CD4-positive, alpha-beta T cell treated with Interleukin-15 for 1 hour (primary cell): ENCODE data around the gene DPP6.

Experiments
- DNase-seq: peaks from one replicate; pipeline ENCODE4 v3.0.0-alpha.2; 2020

The DPP6 gene

GRCh38 chr7:154871928-154872750 is 819.9 kb downstream of the DPP6 start:
- no peak for DNase-seq

- no peak for DNase-seq
Observed at GRCh38 chr7:154872811-154873499, 820.8 kb downstream of the DPP6 start.

GRCh38 chr7:154873500-154874121 is 821.4 kb downstream of the DPP6 start:
- no peak for DNase-seq

- no peak for DNase-seq
Observed at GRCh38 chr7:154874409-154875113, 822.4 kb downstream of the DPP6 start.

- DNase-seq = no peak
Observed at GRCh38 chr7:154875297-154875696, 823.1 kb downstream of the DPP6 start.

GRCh38 chr7:154876516-154876915 is 824.3 kb downstream of the DPP6 start:
- DNase-seq = no peak

GRCh38 chr7:154877031-154877430 is 824.8 kb downstream of the DPP6 start:
- DNase-seq = no peak

GRCh38 chr7:154879629-154880028 is 827.4 kb downstream of the DPP6 start:
- no peak for DNase-seq

- no peak for DNase-seq
Observed at GRCh38 chr7:154880513-154880912, 828.3 kb downstream of the DPP6 start.

GRCh38 chr7:154881026-154881425 is 828.8 kb downstream of the DPP6 start:
- no peak for DNase-seq

GRCh38 chr7:154881526-154881925 is 829.3 kb downstream of the DPP6 start:
- no peak for DNase-seq

GRCh38 chr7:154882931-154883474 is 830.8 kb downstream of the DPP6 start:
- DNase-seq = no peak

GRCh38 chr7:154884348-154884920 is 832.2 kb downstream of the DPP6 start:
- no peak for DNase-seq

- DNase-seq = no peak
Observed at GRCh38 chr7:154886591-154886990, 834.4 kb downstream of the DPP6 start.

- DNase-seq = no peak
Observed at GRCh38 chr7:154888690-154889089, 836.5 kb downstream of the DPP6 start.

GRCh38 chr7:154892459-154892858 is 840.3 kb downstream of the DPP6 start:
- DNase-seq = no peak

- no peak for DNase-seq
Observed at GRCh38 chr7:154896076-154896475, 843.9 kb downstream of the DPP6 start.

- no peak for DNase-seq
Observed at GRCh38 chr7:154898973-154899855, 847.0 kb downstream of the DPP6 start.

- no peak for DNase-seq
Observed at GRCh38 chr7:154899862-154900261, 847.7 kb downstream of the DPP6 start.

GRCh38 chr7:154902600-154903082 is 850.4 kb downstream of the DPP6 start:
- no peak for DNase-seq

GRCh38 chr7:154903083-154903731 is 851.0 kb downstream of the DPP6 start:
- no peak for DNase-seq
